Small intestine (tissue), 7 donors: ENCODE measurements around the gene NPIPB4. TPM values are rescaled to one million over a fixed set of nuclear protein-coding genes. Genes with fewer than 3 reads are reported as not detected.
"Not testable (repeated sequence)": the region's sequence is repeated elsewhere in the genome, so short reads cannot be mapped to it uniquely, and the experiment has no call there.

Experiments used
- DNase-seq, 2 donors: peaks; one replicate each; pipeline versions ENCODE4 v3.0.0 to v3.0.0-alpha.2; 2013
- FAIRE-seq: peaks from 2 replicates; lab custom pipeline; 2012; peaks lifted over from hg19 to GRCh38; lab: Jason Lieb, UNC
- H3K27ac ChIP-seq, 3 donors: one replicate each; pipeline ENCODE4 v1.5.1; 2013; ENCODE audit warnings: low read length in 2 of 3, mild to moderate bottlenecking in 2 of 3, control low read depth in 1 of 3, inconsistent platforms in 1 of 3, low read depth in 1 of 3, moderate library complexity in 1 of 3
- H3K27me3 ChIP-seq, 3 donors: one replicate each; pipeline ENCODE4 v1.6.1; 2013; ENCODE audit warnings: low read length in 3 of 3, inconsistent platforms in 1 of 3; ENCODE audit not compliant: control insufficient read depth in 3 of 3, insufficient read depth in 3 of 3
- H3K36me3 ChIP-seq, 3 donors: one replicate each; pipeline ENCODE4 v1.6.1; 2013; ENCODE audit warnings: low read length in 3 of 3, inconsistent platforms in 1 of 3, low read depth in 1 of 3, mild to moderate bottlenecking in 1 of 3, moderate library complexity in 1 of 3; ENCODE audit not compliant: control insufficient read depth in 3 of 3, insufficient read depth in 2 of 3
- H3K4me1 ChIP-seq, 3 donors: one replicate each; pipeline ENCODE4 v1.6.1; 2013; ENCODE audit warnings: low read length in 2 of 3, inconsistent platforms in 1 of 3, low read depth in 1 of 3, mild to moderate bottlenecking in 1 of 3, moderate library complexity in 1 of 3; ENCODE audit not compliant: control insufficient read depth in 3 of 3, insufficient read depth in 2 of 3
- H3K4me3 ChIP-seq, 3 donors: one replicate each; pipeline ENCODE4 v1.5.1; 2013; ENCODE audit warnings: low read length in 3 of 3, control low read depth in 1 of 3, inconsistent platforms in 1 of 3, low read depth in 1 of 3, mild to moderate bottlenecking in 1 of 3, moderate library complexity in 1 of 3
- H3K9me3 ChIP-seq, 2 donors: one replicate each; pipeline ENCODE4 v1.6.1; 2013; ENCODE audit warnings: low read depth in 1 of 2, low read length in 1 of 2; ENCODE audit not compliant: control insufficient read depth in 2 of 2, insufficient read depth in 1 of 2
- WGBS, 3 donors: extraction: QIAGEN DNeasy Blood & Tissue Kit; methylation state at CpG; one replicate each; pipeline ENCODE4 v1.1.7; 2013; 5-methylcytosine and 5-hydroxymethylcytosine counted together
- polyA plus RNA-seq, 4 donors: library from polyadenylated mRNA; stranded (reverse) in 3 of 4; unstranded in 1 of 4; fragments of 200-250 nt in 3 of 4; fragments of 120-200 nt in 1 of 4; gene quantifications; one replicate each; pipeline versions ENCODE4 v1.2.1 to v1.2.3, GENCODE V29; 2013
- donor health status: healthy with polysubstance abuse.
- donor health status: control.
- donor health status: control.
- donor health status: Bipolar disorder and iron deficiency.
- donor health status: healthy.

Gene NPIPB4
- polyA plus RNA-seq, 4 donors = 9.2 to 109 (median 14.4) TPM

GRCh38 chr16:21802375-21802663 is 55.2 kb downstream of the NPIPB4 start:
- not testable (repeated sequence) for H3K27ac ChIP-seq
- WGBS, 3 donors = 49 to 72% (median 49%) methylated on average over 2 of the region's 2 CpGs

GRCh38 chr16:21801538-21802374 is 55.8 kb downstream of the NPIPB4 start:
- FAIRE-seq, H3K27me3 ChIP-seq, H3K4me1 ChIP-seq, H3K36me3 ChIP-seq, H3K4me3 ChIP-seq, H3K9me3 ChIP-seq: not testable (repeated sequence)
- 62 to 86% (median 78%) methylated on average over 10 to 11 of the region's 13 CpGs for WGBS, 3 donors
- peak; percentile 1 to 33 for DNase-seq
- H3K27ac ChIP-seq = peak overlapping the region in 1 of 3 donors; percentile 31

More at GRCh38 chr16:21802375-21802663, 55.2 kb downstream of the NPIPB4 start:
- H3K4me1 ChIP-seq, H3K9me3 ChIP-seq, H3K36me3 ChIP-seq, H3K27me3 ChIP-seq, H3K4me3 ChIP-seq, FAIRE-seq, DNase-seq: not testable (repeated sequence)

GRCh38 chr16:21798601-21799000 is 59.0 kb downstream of the NPIPB4 start:
- not testable (repeated sequence) for H3K27me3 ChIP-seq, H3K4me1 ChIP-seq, H3K27ac ChIP-seq, H3K4me3 ChIP-seq, H3K9me3 ChIP-seq, FAIRE-seq, H3K36me3 ChIP-seq, DNase-seq
- no CpG with 5 or more reads among the region's 3 CpGs for WGBS, 3 donors

- not testable (repeated sequence) for H3K4me1 ChIP-seq, DNase-seq, H3K9me3 ChIP-seq, H3K36me3 ChIP-seq, H3K4me3 ChIP-seq, FAIRE-seq, H3K27me3 ChIP-seq, H3K27ac ChIP-seq
- WGBS, 3 donors = 57 to 69% (median 61%) methylated on average over 1 to 2 of the region's 3 CpGs
Observed at GRCh38 chr16:21793310-21793709, 64.2 kb downstream of the NPIPB4 start.

GRCh38 chr16:21790506-21790905 is 67.0 kb downstream of the NPIPB4 start:
- H3K4me1 ChIP-seq, FAIRE-seq, H3K27ac ChIP-seq, H3K4me3 ChIP-seq, H3K27me3 ChIP-seq, H3K36me3 ChIP-seq, DNase-seq, H3K9me3 ChIP-seq: not testable (repeated sequence)
- WGBS, 3 donors = 14 to 24% (median 18%) methylated on average over 1 of the region's 1 CpG

Other genes starting within 250 kb of the NPIPB4 start
- 1 to 10 TPM in 3 of 4 donors, under 1 TPM in 1; 0.45 to 6.5 (median 2.3) TPM for gene IGSF6, start 205.1 kb downstream of the NPIPB4 start, polyA plus RNA-seq
- gene OTOA, start 193.8 kb downstream of the NPIPB4 start, polyA plus RNA-seq = under 1 TPM in 3 of 4 donors, not detected in 1; 0.03 to 0.27 (median 0.09) TPM
- gene UQCRC2, start 95.6 kb upstream of the NPIPB4 start, polyA plus RNA-seq = 100 to 1,000 TPM; 245 to 408 (median 299) TPM
- gene PDZD9, start 143.4 kb upstream of the NPIPB4 start, polyA plus RNA-seq = under 1 TPM in 1 of 4 donors, not detected in 3; 0.27 TPM
- 10 to 100 TPM in 1 of 4 donors, 1 to 10 TPM in 3; 3.2 to 13.1 (median 6.4) TPM for gene MOSMO, start 150.4 kb upstream of the NPIPB4 start, polyA plus RNA-seq
- gene VWA3A, start 234.8 kb upstream of the NPIPB4 start, polyA plus RNA-seq = under 1 TPM in 2 of 4 donors, not detected in 2; 0.01 to 0.13 TPM